ENCODE data around the gene KRT14.
"Not testable (repeated sequence)": the region's sequence is repeated elsewhere in the genome, so short reads cannot be mapped to it uniquely, and the experiment has no call there.

Gene KRT14

GRCh38 chr17:41586863-41587495 is at the start of gene KRT14:
Gene KRT14 (minus strand): TSS chr17:41586895. CDS start chr17:41586834, 61 bp downstream.
- no peak for DNase-seq (ENCODE audit: low spot score)

- no peak for DNase-seq (ENCODE audit: low spot score)
These were observed 48.7 kb upstream of the KRT14 start for GRCh38 chr17:41635121-41636097.

GRCh38 chr17:41634639-41635038 is 47.9 kb upstream of the KRT14 start:
- DNase-seq (ENCODE audit: low spot score), result no peak

GRCh38 chr17:41633556-41634199 is 47.0 kb upstream of the KRT14 start:
- no peak for DNase-seq (ENCODE audit: low spot score)

- no peak for DNase-seq (ENCODE audit: low spot score)
These were observed 45.9 kb upstream of the KRT14 start for GRCh38 chr17:41632482-41633105.

GRCh38 chr17:41631898-41632285 is 45.2 kb upstream of the KRT14 start:
- DNase-seq (ENCODE audit: low spot score), result no peak

GRCh38 chr17:41631025-41631897 is 44.6 kb upstream of the KRT14 start:
- DNase-seq (ENCODE audit: low spot score), result no peak

- DNase-seq (ENCODE audit: low spot score), result no peak
These were observed 43.4 kb upstream of the KRT14 start for GRCh38 chr17:41629826-41630670.

- no peak for DNase-seq (ENCODE audit: low spot score)
These were observed 42.6 kb upstream of the KRT14 start for GRCh38 chr17:41629316-41629715.

- not testable (repeated sequence) for DNase-seq (ENCODE audit: low spot score)
These were observed 42.0 kb upstream of the KRT14 start for GRCh38 chr17:41628621-41629255.

- not testable (repeated sequence) for DNase-seq (ENCODE audit: low spot score)
These were observed 41.3 kb upstream of the KRT14 start for GRCh38 chr17:41628073-41628370.

GRCh38 chr17:41627316-41628072 is 40.8 kb upstream of the KRT14 start:
- no peak for DNase-seq (ENCODE audit: low spot score)

GRCh38 chr17:41626914-41627295 is 40.2 kb upstream of the KRT14 start:
- DNase-seq (ENCODE audit: low spot score), result not testable (repeated sequence)

- DNase-seq (ENCODE audit: low spot score), result not testable (repeated sequence)
These were observed 39.6 kb upstream of the KRT14 start for GRCh38 chr17:41626028-41626913.

GRCh38 chr17:41625602-41626001 is 38.9 kb upstream of the KRT14 start:
- no peak for DNase-seq (ENCODE audit: low spot score)

- DNase-seq (ENCODE audit: low spot score), result no peak
These were observed 37.8 kb upstream of the KRT14 start, which contains the start of gene KRT17 for GRCh38 chr17:41624208-41625101. Gene KRT17 (minus strand): TSS chr17:41624575. CDS start chr17:41624509, 66 bp downstream.

Measured in globus pallidus (tissue), 1 donor.